RWPE1 (cell line): ENCODE measurements around the gene VIL1.

ENCODE experiments used
- CTCF ChIA-PET: fragments of 350-600 bp; sonication (Branson Sonifier 250); formaldehyde crosslinking; extraction: SDS; loops from one replicate; lab custom pipeline; 2021; lab: Yijun Ruan, JAX
- POLR2A ChIA-PET: fragments of 400-600 bp; formaldehyde crosslinking; extraction: SDS; loops from one replicate; lab custom pipeline; 2020; ENCODE audit warnings: antibody characterized with exemption; ENCODE audit not compliant: low non-redundant PET; lab: Yijun Ruan, JAX
- DNase-seq: peaks from one replicate; pipeline ENCODE4 v3.0.0; 2012; ENCODE audit warnings: low spot score
- H3K27ac ChIP-seq: fragments of 450-650 bp; 2 replicates; pipeline ENCODE4 v1.5.1; 2017
- TF ChIP-seq, protein P1 (sequence below): fragments of 450-650 bp; conservative IDR thresholded peaks from 2 replicates; pipeline ENCODE4 v1.5.1; 2017; ENCODE audit warnings: low read depth, mild to moderate bottlenecking

VIL1 gene

GRCh38 chr2:218472988-218473387 lies 54.1 kb downstream of the VIL1 start:
- ChIA-PET POLR2A (no interaction called here), CTCF (no interaction called here)
- TF ChIP-seq, protein P1, sequence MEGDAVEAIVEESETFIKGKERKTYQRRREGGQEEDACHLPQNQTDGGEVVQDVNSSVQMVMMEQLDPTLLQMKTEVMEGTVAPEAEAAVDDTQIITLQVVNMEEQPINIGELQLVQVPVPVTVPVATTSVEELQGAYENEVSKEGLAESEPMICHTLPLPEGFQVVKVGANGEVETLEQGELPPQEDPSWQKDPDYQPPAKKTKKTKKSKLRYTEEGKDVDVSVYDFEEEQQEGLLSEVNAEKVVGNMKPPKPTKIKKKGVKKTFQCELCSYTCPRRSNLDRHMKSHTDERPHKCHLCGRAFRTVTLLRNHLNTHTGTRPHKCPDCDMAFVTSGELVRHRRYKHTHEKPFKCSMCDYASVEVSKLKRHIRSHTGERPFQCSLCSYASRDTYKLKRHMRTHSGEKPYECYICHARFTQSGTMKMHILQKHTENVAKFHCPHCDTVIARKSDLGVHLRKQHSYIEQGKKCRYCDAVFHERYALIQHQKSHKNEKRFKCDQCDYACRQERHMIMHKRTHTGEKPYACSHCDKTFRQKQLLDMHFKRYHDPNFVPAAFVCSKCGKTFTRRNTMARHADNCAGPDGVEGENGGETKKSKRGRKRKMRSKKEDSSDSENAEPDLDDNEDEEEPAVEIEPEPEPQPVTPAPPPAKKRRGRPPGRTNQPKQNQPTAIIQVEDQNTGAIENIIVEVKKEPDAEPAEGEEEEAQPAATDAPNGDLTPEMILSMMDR = no peak
- H3K27ac ChIP-seq = no peak overlapping the region
- no peak for DNase-seq

DNA sequence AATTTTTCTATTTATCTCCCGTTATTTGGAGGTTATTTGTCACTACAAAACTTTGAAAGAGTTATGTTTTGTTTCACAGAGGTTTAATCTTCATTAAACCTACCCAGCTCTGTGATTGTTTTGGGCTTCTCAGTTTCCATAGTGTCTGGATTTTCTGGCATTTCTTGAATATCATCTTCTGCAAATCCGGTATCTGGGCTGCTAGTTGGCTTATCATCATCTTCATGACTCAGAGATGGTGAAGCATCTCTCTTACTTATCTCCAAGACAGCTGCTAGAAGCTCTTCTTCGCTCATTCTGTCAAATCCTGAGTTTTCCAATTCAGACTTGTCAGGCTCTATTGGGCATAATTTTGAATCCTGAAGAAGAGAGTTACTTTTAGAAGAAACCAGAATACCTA lies 55.6 kb downstream of the VIL1 start:
- no peak for DNase-seq
- ChIA-PET CTCF (no interaction called here), POLR2A (no interaction called here)
- no peak overlapping the region for H3K27ac ChIP-seq
- TF ChIP-seq, protein P1 = no peak

GRCh38 chr2:218476676-218477075 lies 57.8 kb downstream of the VIL1 start:
- DNase-seq = no peak
- H3K27ac ChIP-seq = no peak overlapping the region
- CTCF ChIA-PET = no interaction called here
- POLR2A ChIA-PET = no interaction called here
- TF ChIP-seq, protein P1 = no peak

DNA sequence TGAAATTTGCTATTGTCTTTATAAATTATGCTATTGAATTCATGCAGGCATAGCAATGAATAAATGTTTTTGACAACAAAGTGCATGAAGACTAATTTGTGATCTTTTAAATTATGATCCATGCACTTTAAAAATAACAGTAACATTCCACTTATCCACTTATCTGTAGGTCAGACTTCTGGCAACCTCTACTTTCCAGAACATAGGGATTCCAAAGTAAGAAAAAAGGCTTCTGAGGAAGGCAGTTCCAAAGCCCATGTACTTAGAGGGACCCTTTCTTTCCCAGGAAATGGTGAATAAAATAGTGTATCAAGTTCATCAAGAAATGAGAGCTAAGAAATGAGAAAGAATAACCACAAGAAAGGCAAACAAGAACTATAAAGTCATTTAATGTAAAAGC lies 58.3 kb downstream of the VIL1 start:
- TF ChIP-seq, protein P1 = no peak
- ChIA-PET POLR2A (no interaction called here), CTCF (interaction anchor here (0.7 kb wide), 1 partner anchor 109 kb away, joined by 5 read pairs; no protein-coding TSS in a partner anchor)
- no peak for DNase-seq
- no peak overlapping the region for H3K27ac ChIP-seq

GRCh38 chr2:218478544-218478943 lies 59.6 kb downstream of the VIL1 start:
- POLR2A ChIA-PET = no interaction called here
- DNase-seq = no peak
- TF ChIP-seq, protein P1 = no peak
- CTCF ChIA-PET = no interaction called here
- no peak overlapping the region for H3K27ac ChIP-seq

DNA sequence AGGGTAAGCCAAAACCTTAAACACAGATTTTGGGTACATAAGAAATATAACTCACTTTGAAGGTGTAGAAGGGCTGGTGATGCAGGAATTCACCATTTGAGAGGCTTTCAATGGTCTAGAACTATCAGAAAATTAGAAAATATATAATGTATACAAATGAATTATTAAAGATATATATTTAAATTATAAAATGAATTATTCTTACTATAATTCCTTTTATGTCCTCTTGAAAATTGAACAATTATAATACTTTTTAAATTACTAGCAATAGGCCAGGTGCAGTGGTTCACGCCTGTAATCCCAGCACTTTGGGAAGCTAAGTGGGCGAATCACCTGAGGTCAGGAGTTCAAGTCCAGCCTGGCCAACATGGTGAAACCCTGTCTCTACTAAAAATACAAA lies 60.7 kb downstream of the VIL1 start:
- no peak overlapping the region for H3K27ac ChIP-seq
- CTCF ChIA-PET = interaction anchor here (0.7 kb wide), 1 partner anchor 31 kb away, joined by 3 read pairs; no protein-coding TSS in a partner anchor
- TF ChIP-seq, protein P1 = no peak
- DNase-seq = no peak
- POLR2A ChIA-PET = no interaction called here
